Right lobe of liver (tissue), 6 donors: ENCODE measurements around the gene FOXP1. TPM values are rescaled to one million over a fixed set of nuclear protein-coding genes. Genes with fewer than 3 reads are reported as not detected.
A peak's percentile ranks its signal among the peaks of the same experiment; 100 is the strongest.

Experiments used
- ATAC-seq, 4 donors: fragments of 200-7000 bp; cut with Tn5 transposase; one replicate each; pipeline ENCODE4 v1.9.1; 2020; ENCODE audit warnings: mild to moderate bottlenecking in 4 of 4, moderate library complexity in 4 of 4
- DNase-seq, 3 donors: peaks; one replicate each; pipeline ENCODE4 v3.0.0-alpha.2; 2020
- H3K27ac ChIP-seq, 3 donors: fragments of 200-600 bp; one replicate each; pipeline ENCODE4 v1.8.0; 2022
- H3K27me3 ChIP-seq, 2 donors: fragments of 200-600 bp; one replicate each; pipeline ENCODE4 v1.8.0; 2022
- H3K36me3 ChIP-seq, 4 donors: fragments of 200-600 bp; sonication (generic) in 1 of 4; one replicate each; pipeline versions ENCODE4 v1.5.1 to v1.8.0; 2017 to 2022; ENCODE audit warnings: control low read depth in 1 of 4
- H3K4me1 ChIP-seq, 4 donors: fragments of 200-600 bp; sonication (generic) in 1 of 4; one replicate each; pipeline versions ENCODE4 v1.5.1 to v1.8.0; 2017 to 2022; ENCODE audit warnings: control low read depth in 1 of 4
- H3K4me3 ChIP-seq, 3 donors: fragments of 200-600 bp; one replicate each; pipeline ENCODE4 v1.8.0; 2022
- H3K9me3 ChIP-seq, 4 donors: fragments of 200-600 bp; sonication (generic) in 1 of 4; one replicate each; pipeline versions ENCODE4 v1.5.1 to v1.8.0; 2017 to 2022; ENCODE audit warnings: control low read depth in 1 of 4
- CTCF ChIP-seq, 4 donors: fragments of 200-600 bp in 3 of 4; fragments of 450-650 bp in 1 of 4; IDR thresholded peaks; one replicate each; pipeline versions ENCODE4 v1.5.1 to v1.8.0; 2016 to 2022; ENCODE audit warnings: antibody characterized with exemption in 4 of 4, mild to moderate bottlenecking in 2 of 4
- POLR2A ChIP-seq: fragments of 450-650 bp; IDR thresholded peaks from one replicate; pipeline ENCODE4 v1.6.1; 2017; ENCODE audit warnings: antibody characterized with exemption, mild to moderate bottlenecking
- WGBS: methylation state at CpG from one replicate; pipeline ENCODE4 v1.1.6; 2018; ENCODE audit warnings: low coverage, low lambda C conversion rate; ENCODE audit not compliant: insufficient coverage; ENCODE audit errors: missing lambda C conversion rate; 5-methylcytosine and 5-hydroxymethylcytosine counted together
- intact Hi-C, 2 donors: fragments of 100-400 bp; cut with DNase I; formaldehyde crosslinking; loops; one replicate each; pipeline versions ENCODE4 v1.11.2 to v1.14.1; 2022
- total RNA-seq, 6 experiments: library from RNA; depleted of rRNA in 2 of 6; stranded (reverse); fragments of >200 nt in 2 of 6; fragmentation: NEBNext Ultra II Directional in 3 of 6; extraction: Animal tissue kit (Norgen Biotek cat#: 25700) in 3 of 6; gene quantifications; one replicate each; pipeline versions ENCODE4 v1.1.0 to v1.2.4, GENCODE V29; 2016 to 2023
- donor health status: DM: no; HTN: yes; CAD: no.
- donor health status: DM: no; HTN: no; CAD: no.
- donor health status: DM: no; HTN: no; CAD: no.
- donor health status: DM: no; HTN: yes; CAD: no.
- donor health status: DM: no; HTN: yes; CAD: no.

The FOXP1 gene
- total RNA-seq, 6 experiments from 2014 or later: 26.7 to 47.7 (median 35.2) TPM

- Histone ChIP-seq H3K4me3 (no peak overlapping the region), H3K9me3 (no peaks in the 10 kb centered on the region), H3K36me3 (no peaks in the 10 kb centered on the region), H3K4me1 (peaks cover 0 to 11% (median 4%) of the 10 kb centered on the region in 4 donors), H3K27me3 (no peaks in the 10 kb centered on the region), H3K27ac (peak overlapping the region; percentile 60 to 79 (median 66))
- no peak for TF ChIP-seq POLR2A
- TF ChIP-seq CTCF (IDR thresholded peaks at IDR 0.05): no peak
- WGBS: 41% methylated on average over 7 of the region's 7 CpGs
- DNase-seq (no peak), ATAC-seq (peak; percentile 17 to 56 (median 28))
- intact Hi-C loops: no loop called here
These were observed 440.9 kb downstream of the FOXP1 start for GRCh38 chr3:71142441-71143161.

- intact Hi-C loops: no loop called here
- WGBS: 96% methylated on average over 3 of the region's 3 CpGs
- H3K9me3 ChIP-seq: no peaks in the 10 kb centered on the region
- no peak for ATAC-seq
- H3K4me1 ChIP-seq: peaks cover 0 to 18% (median 6%) of the 10 kb centered on the region in 4 donors
- no peak for DNase-seq
- H3K36me3 ChIP-seq: no peaks in the 10 kb centered on the region
- no peak overlapping the region for H3K4me3 ChIP-seq
- TF ChIP-seq POLR2A (no peak), CTCF (IDR thresholded peaks at IDR 0.05) (no peak)
- peak overlapping the region; percentile 60 to 79 (median 66) for H3K27ac ChIP-seq
- no peaks in the 10 kb centered on the region for H3K27me3 ChIP-seq
These were observed 443.1 kb downstream of the FOXP1 start for GRCh38 chr3:71140477-71140876.

GRCh38 chr3:71139496-71139895 is 444.0 kb downstream of the FOXP1 start:
- Histone ChIP-seq H3K9me3 (no peaks in the 10 kb centered on the region), H3K27ac (no peak overlapping the region), H3K4me1 (peaks cover 0 to 26% (median 11%) of the 10 kb centered on the region in 4 donors), H3K36me3 (no peaks in the 10 kb centered on the region), H3K4me3 (no peak overlapping the region), H3K27me3 (no peaks in the 10 kb centered on the region)
- ATAC-seq (no peak), DNase-seq (no peak)
- intact Hi-C loops: no loop called here
- 68% methylated on average over 5 of the region's 5 CpGs for WGBS
- no peak for TF ChIP-seq CTCF (IDR thresholded peaks at IDR 0.05)
- no peak for TF ChIP-seq POLR2A

GRCh38 chr3:71138410-71138809 is 445.1 kb downstream of the FOXP1 start:
- ATAC-seq (no peak), DNase-seq (no peak)
- Histone ChIP-seq H3K4me3 (no peak overlapping the region), H3K27ac (no peak overlapping the region), H3K9me3 (no peaks in the 10 kb centered on the region), H3K27me3 (no peaks in the 10 kb centered on the region), H3K36me3 (no peaks in the 10 kb centered on the region), H3K4me1 (peaks cover 0 to 32% (median 16%) of the 10 kb centered on the region in 4 donors)
- 93% methylated on average over 5 of the region's 5 CpGs for WGBS
- no peak for TF ChIP-seq CTCF (IDR thresholded peaks at IDR 0.05)
- TF ChIP-seq POLR2A: no peak
- intact Hi-C loops: no loop called here
